NCI-H1436 treated with DMSO at 0.1 percent for 48 hours (cell line): ENCODE measurements around the gene CLEC16A.

Experiments
- DNase-seq: peaks from one replicate; lab custom pipeline; 2025; lab: John Stamatoyannopoulos, UW

CLEC16A gene

DNA sequence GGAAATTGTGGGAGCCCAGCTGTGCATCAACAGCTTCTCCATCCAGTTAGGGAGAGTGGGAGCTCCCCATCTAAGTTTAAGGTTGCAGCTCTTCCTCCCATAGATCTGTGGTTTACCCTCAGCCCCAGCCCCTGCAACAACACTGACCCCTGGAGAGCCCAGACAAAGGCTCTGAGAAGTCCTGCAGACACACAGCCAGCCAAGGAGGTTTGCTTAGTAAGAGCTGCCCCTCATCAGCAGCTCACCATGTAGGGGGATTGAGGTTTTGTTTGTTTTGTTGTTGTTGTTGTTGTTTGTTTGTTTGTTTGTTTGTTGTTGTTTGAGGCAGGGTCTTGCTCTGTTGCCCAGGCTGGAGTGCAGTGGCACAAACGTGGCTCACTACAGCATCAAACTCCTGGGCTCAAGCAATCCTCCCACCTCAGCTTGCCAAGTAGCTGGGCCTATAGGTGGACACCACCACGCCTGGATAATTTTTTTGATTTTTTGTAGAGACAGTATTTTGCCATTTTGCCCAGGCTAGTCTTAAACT is 138.6 kb downstream of the CLEC16A start:
- no peak for DNase-seq

DNA sequence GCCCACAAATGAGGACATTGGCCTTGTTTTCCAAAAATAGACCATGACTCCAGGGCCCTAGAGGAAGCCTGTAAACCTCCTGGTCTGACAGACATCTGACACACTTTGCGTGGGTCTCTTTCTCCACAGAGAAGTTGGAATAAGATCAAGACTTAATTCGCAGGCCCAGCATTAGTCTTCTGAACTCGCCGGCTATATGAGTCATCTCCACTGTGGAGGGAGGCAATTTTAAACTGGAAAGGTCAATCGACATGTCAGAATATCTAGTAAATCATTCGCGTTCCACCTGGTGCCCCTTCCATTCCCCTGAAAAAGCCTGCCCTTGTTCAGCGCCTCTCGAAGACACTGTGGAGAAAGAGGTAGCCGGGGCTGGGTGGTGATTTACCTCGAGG is 140.1 kb downstream of the CLEC16A start:
- no peak for DNase-seq

GRCh38 chr16:11084876-11085485 is 140.6 kb downstream of the CLEC16A start:
- DNase-seq, result no peak

- no peak for DNase-seq
Observed at GRCh38 chr16:11085916-11086315, 141.6 kb downstream of the CLEC16A start.

GRCh38 chr16:11087691-11088073 is 143.3 kb downstream of the CLEC16A start:
- no peak for DNase-seq

DNA sequence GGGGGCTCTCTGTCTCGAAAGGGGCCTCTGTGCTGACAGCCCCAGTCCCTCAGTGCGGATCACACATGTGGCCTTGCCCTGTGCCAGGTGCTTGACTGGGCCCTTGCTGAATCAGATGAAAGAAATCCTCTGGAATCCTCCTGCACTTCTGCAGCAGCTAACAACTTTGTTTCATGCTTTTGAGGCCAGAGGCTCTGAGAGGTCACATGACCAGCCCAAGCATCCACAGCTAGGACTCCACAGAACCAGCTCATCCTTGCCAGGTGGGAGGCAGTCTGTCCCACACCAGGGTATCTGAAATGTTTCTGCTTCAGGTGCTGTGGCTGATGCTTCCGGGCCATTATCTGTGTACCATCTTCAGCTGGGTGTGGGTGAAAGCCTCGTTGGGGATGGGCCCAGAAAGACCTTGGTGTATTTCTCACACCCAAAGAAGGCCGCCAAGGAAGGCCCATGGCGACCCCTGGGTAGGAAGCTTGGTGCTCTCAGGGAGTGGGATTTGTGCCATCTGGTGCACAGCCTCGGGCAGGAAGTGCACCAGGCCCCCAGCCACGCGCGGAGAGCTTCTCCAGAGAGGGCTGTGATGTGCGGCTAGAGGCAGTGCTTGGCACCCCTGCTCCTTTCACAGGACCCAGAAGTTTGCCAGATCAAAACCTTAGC is 143.8 kb downstream of the CLEC16A start:
- no peak for DNase-seq

- no peak for DNase-seq
Observed at GRCh38 chr16:11088831-11089230, 144.5 kb downstream of the CLEC16A start.

DNA sequence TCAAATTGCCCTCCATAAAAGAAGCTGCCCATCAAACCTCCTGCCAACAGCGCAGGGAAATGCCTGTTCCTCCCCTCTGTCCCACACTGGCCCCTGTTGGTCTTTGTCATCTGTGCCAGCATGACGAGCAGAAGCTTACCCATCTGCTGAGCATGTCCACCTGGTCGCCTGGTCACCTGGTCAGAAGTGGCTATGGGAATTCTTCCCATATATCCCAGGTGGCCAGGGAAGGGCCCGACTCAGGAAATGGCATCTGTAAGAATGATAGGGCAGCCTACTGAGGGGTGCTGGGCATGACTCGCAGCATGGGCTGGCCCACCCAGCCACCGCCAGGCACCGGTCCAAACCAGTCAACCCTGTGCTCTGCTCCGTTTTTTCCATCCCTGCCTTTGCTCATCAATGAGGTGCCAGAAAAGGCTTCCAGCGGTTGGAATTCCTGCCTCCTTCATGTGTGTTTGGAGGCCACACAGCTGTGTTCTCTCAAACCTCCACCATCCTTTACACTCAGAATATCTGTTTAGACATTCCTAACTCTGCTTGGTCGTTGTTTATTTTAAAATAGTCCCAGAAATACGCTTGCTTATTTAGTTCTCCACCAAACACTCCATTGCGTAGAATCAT is 145.2 kb downstream of the CLEC16A start:
- no peak for DNase-seq

- DNase-seq, result no peak
Observed at GRCh38 chr16:11090232-11090631, 145.9 kb downstream of the CLEC16A start.

DNA sequence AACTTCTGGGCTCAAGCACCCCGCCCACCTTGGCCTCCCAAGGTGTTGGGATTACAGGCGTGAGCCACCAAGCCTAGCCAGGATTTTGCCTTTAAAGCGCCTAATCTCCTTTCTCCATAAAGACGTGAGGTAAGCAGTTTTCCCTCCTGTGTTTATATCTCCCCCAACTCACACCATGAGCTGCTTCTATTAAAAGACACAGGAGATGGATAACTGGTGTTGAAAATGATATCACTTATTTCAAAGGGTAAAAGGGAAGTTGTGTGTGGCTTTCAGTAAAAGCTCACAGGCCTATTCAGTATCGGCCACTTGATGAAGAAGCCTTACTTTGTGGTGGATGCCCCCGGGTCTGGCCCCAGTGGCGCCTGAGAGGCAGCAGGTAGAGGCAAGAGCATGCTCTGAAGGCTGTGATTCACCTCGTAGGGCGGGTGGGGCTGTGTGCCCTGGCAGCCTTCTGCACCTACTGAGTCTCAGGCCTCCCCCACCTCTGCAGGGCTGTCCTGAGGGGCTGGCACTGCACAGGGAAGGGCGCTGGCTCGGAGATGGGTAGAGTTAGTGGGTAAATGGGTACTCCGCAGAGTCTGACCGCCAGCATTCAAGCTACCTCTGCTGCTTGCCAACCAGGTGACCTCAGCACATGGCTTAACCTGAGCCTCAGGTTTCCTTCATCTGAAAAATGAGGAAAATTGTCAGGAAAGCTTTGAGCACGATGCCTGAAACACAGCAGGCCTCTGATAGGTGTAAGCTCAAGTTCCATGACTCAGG is 146.8 kb downstream of the CLEC16A start:
- DNase-seq, result no peak

DNA sequence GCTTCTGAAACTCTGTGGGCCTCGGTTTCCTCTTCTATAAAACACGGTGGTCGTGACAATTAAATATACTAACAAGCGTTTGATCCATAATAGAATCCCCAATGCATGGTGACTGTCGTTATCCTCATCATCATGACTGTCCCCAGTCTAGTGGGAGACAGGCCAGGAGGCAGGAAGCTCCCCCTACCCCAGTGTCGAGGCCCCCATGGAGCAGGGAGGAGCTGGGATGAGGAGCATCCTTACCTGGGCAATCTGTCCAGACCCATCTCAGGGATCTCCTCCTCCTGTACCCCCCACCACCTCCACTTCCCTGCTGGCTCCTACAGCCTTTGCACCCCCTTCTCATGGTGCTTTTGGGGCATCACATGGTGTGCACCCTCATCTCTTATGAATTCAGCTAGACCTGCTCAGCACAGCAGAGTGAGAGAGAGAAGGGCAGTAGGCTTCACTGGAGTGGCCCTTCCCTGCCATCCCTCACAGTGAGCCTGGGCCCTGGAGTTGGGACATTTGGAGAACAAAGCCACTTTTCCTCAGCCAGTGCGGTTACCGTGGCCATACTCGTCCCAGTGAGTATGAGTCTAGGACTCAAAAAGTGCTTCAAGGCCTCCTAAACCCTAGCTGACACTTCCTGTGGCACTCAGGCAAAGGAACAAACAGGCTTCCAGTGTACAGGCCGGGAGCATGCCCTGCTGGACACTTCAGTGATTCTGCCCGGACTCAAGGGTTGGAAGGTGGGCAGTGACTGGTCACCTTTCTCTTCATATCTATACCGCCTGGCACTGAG is 148.6 kb downstream of the CLEC16A start:
- DNase-seq, result no peak

DNA sequence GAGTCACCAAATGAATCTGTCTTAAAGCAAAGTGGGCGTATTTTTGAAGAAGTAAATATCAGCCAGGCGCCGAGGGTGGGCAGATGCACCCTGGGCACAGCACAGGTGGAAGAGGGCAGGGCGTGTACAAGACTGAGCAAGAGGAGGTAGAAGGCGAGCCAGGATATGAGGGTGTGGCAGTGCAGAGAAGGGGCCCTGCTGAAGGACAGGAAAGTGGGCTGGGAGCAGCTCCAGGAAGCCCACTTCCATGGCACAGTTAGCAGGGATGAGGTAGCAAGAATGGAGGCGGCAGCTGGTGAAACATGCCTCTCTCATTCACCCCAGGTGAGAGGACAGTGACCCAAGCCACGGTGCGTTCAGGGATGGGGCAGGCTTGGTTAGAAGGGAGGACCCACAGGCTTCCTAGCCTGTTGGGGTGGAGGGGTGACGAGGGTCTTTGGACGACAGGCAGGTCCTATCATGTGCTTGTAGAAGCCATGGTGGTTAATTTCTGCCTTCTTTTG is 149.3 kb downstream of the CLEC16A start:
- no peak for DNase-seq

DNA sequence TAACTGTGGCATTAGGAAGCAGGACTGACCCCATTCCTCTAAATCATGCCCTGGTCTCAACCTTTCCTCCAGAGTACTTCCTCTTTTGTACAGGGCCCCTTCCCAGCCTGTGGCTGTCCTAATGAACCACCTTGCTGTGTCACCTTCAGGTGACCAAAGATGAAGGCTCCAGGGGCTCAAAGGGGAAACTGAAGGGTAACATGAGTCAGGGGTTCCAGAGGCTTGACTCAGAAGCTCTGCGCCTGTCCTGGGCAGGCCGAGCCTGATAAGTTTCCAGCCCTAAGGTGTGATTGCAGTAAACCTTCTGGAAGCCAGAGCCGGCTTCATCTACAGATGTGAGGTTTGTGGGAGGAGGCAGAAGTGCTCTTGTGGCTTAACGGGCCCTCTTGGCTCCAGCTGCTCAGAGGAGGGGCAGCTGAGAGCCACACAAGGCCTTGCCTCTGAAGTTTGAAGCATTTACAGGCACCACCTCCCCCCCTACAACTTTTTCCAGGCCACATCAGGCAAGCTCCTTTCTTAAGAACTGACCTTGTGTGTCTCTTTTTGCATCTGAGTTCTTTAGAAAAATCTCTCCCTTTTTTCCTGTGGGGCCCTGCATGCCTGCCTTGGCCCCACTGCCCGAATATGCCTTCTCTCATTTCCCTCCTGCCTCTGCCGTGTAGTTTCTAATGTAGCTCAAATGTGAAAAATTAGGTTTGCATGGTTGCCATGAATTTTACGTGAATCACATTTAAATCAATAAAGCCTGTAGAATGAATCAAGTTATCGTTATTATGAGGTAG is 149.9 kb downstream of the CLEC16A start:
- no peak for DNase-seq

DNA sequence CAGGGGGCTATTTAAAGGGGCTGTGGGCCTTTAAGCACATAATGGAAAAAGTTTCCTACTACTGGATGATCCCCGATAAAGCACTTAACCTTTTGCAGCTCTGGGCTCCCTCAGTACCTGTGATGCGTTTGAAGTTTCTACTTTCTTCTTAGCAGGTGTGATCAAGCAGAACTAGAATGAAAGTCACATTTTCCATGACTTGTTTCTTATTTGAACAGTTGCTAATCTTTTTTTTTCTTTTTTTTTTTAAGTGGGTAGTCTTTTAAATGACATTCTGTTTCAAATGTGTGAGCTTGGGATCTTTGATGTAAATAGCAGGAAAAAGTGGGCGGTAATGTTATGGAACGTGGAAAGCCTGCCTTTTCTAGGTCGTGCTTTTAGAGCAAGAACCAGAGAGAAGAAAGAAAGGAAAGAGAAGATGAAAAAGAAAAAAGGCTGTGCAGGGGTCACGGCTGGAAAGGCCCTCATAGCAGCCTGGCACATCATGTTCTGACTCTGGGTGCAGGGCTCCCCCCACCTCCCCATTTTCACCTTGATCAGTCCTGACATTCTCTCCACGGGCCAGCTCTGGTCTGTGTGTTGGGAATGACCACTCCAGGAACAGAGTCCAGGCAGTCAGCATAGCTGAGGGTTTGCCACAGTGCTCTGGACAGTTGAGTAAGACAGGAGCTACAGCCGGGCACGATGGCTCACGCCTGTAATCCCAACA is 150.6 kb downstream of the CLEC16A start:
- no peak for DNase-seq

DNA sequence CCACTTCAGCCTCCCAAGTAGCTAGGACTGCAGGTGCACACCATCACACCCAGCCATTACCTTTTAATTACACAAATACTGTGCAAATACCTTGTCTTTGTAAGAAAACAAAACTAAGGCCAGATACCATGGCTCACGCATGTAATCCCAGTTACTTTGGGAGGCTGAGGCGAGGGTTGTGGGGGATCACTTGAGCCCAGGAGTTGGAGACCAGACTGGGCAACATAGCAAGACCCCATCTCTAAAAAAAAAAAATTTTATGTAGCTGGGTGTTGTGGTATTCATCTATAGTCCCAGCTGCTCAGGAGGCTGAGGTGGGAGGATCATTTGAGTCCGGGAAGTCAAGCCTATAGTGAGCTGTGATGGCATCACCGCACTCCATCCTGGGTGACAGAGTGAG is 151.6 kb downstream of the CLEC16A start:
- no peak for DNase-seq

DNA sequence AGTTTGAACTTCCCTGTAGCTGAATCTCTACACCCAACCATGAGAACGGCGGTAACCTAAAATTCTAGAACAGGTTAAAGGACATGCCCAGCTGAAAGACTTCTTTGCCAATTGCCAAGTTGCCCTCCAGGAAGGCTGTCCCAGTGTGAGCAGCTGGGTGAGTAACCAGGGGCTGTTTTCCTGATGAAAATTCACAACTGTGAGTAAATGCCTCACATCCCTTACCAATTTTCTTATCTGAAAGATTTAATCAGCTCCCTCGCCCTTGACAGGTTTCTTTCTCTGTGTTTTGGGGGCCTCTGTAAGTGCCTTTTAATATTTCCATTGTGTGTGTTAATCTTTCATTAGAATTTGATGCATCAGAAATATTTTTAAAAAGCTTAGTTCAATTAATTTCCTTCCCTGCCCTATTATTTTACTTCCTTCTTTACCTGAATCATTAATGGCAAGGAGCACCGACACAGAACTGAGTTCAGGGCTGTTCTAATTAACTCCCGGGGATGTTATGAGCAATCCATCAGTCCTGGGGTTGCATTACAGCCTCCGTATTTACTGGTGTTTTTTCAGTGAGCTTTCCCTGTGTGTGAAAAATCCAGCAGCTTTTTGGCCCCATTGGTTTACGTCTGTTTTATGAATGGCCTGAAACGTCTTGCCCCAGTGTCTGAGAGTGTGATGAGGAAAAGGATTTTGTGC is 152.9 kb downstream of the CLEC16A start:
- DNase-seq, result no peak

- DNase-seq, result no peak
Observed at GRCh38 chr16:11097787-11098167, 153.4 kb downstream of the CLEC16A start.

- no peak for DNase-seq
Observed at GRCh38 chr16:11098601-11099390, 154.4 kb downstream of the CLEC16A start.

GRCh38 chr16:11099672-11100205 is 155.4 kb downstream of the CLEC16A start:
- no peak for DNase-seq
